T-helper 2 cell (primary cell): ENCODE data around the gene MAPK8IP3.

Experiments
- DNase-seq, 5 experiments: peaks; one replicate each; pipeline versions ENCODE4 v3.0.0 to v3.0.0-alpha.2; 2012 to 2022

Gene MAPK8IP3

GRCh38 chr16:1817276-1817589 lies 111.2 kb downstream of the MAPK8IP3 start:
- DNase-seq, result no peak

GRCh38 chr16:1817716-1818115 lies 111.7 kb downstream of the MAPK8IP3 start:
- DNase-seq, result no peak

- DNase-seq, result no peak
These were observed 112.3 kb downstream of the MAPK8IP3 start for GRCh38 chr16:1818204-1818872.

- no peak for DNase-seq
These were observed 113.0 kb downstream of the MAPK8IP3 start for GRCh38 chr16:1818873-1819525.

GRCh38 chr16:1819611-1820010 lies 113.6 kb downstream of the MAPK8IP3 start:
- no peak for DNase-seq
